ENCODE measurements around the gene LINGO4. TPM values are rescaled to one million over a fixed set of nuclear protein-coding genes. Genes with fewer than 3 reads are reported as not detected.

The LINGO4 gene
- total and polyA plus RNA-seq, 2 of the 13 experiments (the other 11 are each of a cell fraction or from before 2014, with no cell fraction given): 0.02 to 0.05 TPM

GRCh38 chr1:151854658-151855057 is 49.4 kb upstream of the LINGO4 start:
- H2AFZ ChIP-seq (ENCODE audit: low read length): no peak overlapping the region
- no peaks in the 10 kb centered on the region for H4K20me1 ChIP-seq (ENCODE audit: insufficient read depth, low read length)
- intact Hi-C loops (cut with micrococcal nuclease; ENCODE audit: unreplicated experiment): no loop called here
- no peak for FAIRE-seq
- ChIA-PET CTCF (ENCODE audit: low intra/inter-chr PET ratio, low total read pairs) (no interaction called here), POLR2A (no interaction called here)
- no peaks in the 10 kb centered on the region for H3K79me2 ChIP-seq (ENCODE audit: insufficient read depth, low read length)
- no peak for DNase-seq (ENCODE audit: low spot score)
- in situ Hi-C loops (cut with HindIII; ENCODE audit: extremely low pct_ligation_motif_present, low pct_unique_long_range_greater_than_20kb): no loop called here
- no peak overlapping the region for H3K4me2 ChIP-seq (ENCODE audit: low read depth, low read length)
- no peak overlapping the region for H3K9ac ChIP-seq (ENCODE audit: insufficient read depth, low read depth, low read length)
- no peak overlapping the region for H3K4me3 ChIP-seq (replicated peaks in 1 of 3; ENCODE audit: insufficient read depth in 1 of 3, low read depth in 2 of 3, low read length in 3 of 3)
- no TSS peak for BruUV-seq (replicated peaks)
- H3K27ac ChIP-seq (ENCODE audit: extremely low read length, insufficient read depth, low read length): no peak overlapping the region
- H3K4me1 ChIP-seq (ENCODE audit: insufficient read depth, low read length): no peaks in the 10 kb centered on the region
- H3K27me3 ChIP-seq (ENCODE audit: control insufficient read depth in 1 of 2, insufficient read depth in 2 of 2, low read length in 2 of 2): peaks cover 6 to 35% of the 10 kb centered on the region in 2 experiments; a peak in 3 of 5 replicates
- no peaks in the 10 kb centered on the region for H3K36me3 ChIP-seq (replicated peaks in 1 of 2; ENCODE audit: control insufficient read depth in 1 of 2, insufficient read depth in 2 of 2, low read length in 2 of 2)
- no peak for ATAC-seq
- 50% methylated on average over 7 of the region's 7 CpGs for WGBS (ENCODE audit: low lambda C conversion rate)
- H3K9me3 ChIP-seq (ENCODE audit: low read length): no peaks in the 10 kb centered on the region
- TF ChIP-seq TEAD2 (CRISPR knock-in tag; IDR thresholded peaks at IDR 0.05) (no peak), PHF21A (CRISPR knock-in tag; IDR thresholded peaks at IDR 0.05) (no peak), SUZ12 (IDR thresholded peaks at IDR 0.05; ENCODE audit: low read depth, low read length) (no peak), KLF16 (CRISPR knock-in tag; IDR thresholded peaks at IDR 0.05) (no peak), HMGXB4 (CRISPR knock-in tag; IDR thresholded peaks at IDR 0.05; ENCODE audit: borderline replicate concordance in 1 of 2, low read depth in 1 of 2) (no peak), RARA (CRISPR knock-in tag; IDR thresholded peaks at IDR 0.05) (no peak), ZNF652 (CRISPR knock-in tag; IDR thresholded peaks at IDR 0.05; ENCODE audit: borderline replicate concordance, low read depth) (no peak), ZNF543 (CRISPR knock-in tag; IDR thresholded peaks at IDR 0.05) (no peak), FOXO4 (CRISPR knock-in tag; conservative IDR thresholded peaks at IDR 0.05) (no peak), CEBPB (IDR thresholded peaks at IDR 0.05; ENCODE audit: borderline replicate concordance, low read depth, low read length) (no peak), RCOR2 (CRISPR knock-in tag; IDR thresholded peaks at IDR 0.05) (no peak), TERF1 (CRISPR knock-in tag; IDR thresholded peaks at IDR 0.05) (no peak), ZFP91 (CRISPR knock-in tag; IDR thresholded peaks at IDR 0.05; ENCODE audit: borderline replicate concordance) (no peak), ZBTB25 (CRISPR knock-in tag; IDR thresholded peaks at IDR 0.05) (no peak)

All from HepG2 (cell line).